MG63 (cell line): ENCODE data around the gene DNAH14. TPM values are rescaled to one million over a fixed set of nuclear protein-coding genes. Genes with fewer than 3 reads are reported as not detected.
"Not testable (repeated sequence)": the region's sequence is repeated elsewhere in the genome, so short reads cannot be mapped to it uniquely, and the experiment has no call there.

ENCODE experiments used
- DNase-seq: peaks from one replicate; pipeline ENCODE4 v3.0.0-alpha.2; 2020
- H3K27me3 ChIP-seq: fragments of 250-450 bp; sonication (Bioruptor Pico); 2 replicates; pipeline ENCODE4 v1.5.1; 2020; ENCODE audit warnings: mild to moderate bottlenecking, moderate library complexity
- H3K36me3 ChIP-seq: fragments of 250-450 bp; sonication (Bioruptor Pico); 2 replicates; pipeline ENCODE4 v1.5.1; 2020; ENCODE audit warnings: mild to moderate bottlenecking, moderate library complexity
- H3K4me3 ChIP-seq: fragments of 250-450 bp; sonication (Bioruptor Pico); 2 replicates; pipeline ENCODE4 v1.5.1; 2020; ENCODE audit warnings: mild to moderate bottlenecking, moderate library complexity
- H3K9me3 ChIP-seq: fragments of 250-450 bp; sonication (Bioruptor Pico); 2 replicates; pipeline ENCODE4 v1.5.1; 2020; ENCODE audit warnings: mild to moderate bottlenecking, moderate library complexity
- total RNA-seq: library from RNA; depleted of rRNA; stranded (reverse); fragments of >200 nt; shearing (Covaris generic); gene quantifications from 2 replicates; pipeline ENCODE4 v1.2.3, GENCODE V29; 2014; ENCODE audit warnings: low replicate concordance; rRNA removed

DNAH14 gene
- total RNA-seq: 40.5 and 41.6 TPM in 2 replicates

DNA sequence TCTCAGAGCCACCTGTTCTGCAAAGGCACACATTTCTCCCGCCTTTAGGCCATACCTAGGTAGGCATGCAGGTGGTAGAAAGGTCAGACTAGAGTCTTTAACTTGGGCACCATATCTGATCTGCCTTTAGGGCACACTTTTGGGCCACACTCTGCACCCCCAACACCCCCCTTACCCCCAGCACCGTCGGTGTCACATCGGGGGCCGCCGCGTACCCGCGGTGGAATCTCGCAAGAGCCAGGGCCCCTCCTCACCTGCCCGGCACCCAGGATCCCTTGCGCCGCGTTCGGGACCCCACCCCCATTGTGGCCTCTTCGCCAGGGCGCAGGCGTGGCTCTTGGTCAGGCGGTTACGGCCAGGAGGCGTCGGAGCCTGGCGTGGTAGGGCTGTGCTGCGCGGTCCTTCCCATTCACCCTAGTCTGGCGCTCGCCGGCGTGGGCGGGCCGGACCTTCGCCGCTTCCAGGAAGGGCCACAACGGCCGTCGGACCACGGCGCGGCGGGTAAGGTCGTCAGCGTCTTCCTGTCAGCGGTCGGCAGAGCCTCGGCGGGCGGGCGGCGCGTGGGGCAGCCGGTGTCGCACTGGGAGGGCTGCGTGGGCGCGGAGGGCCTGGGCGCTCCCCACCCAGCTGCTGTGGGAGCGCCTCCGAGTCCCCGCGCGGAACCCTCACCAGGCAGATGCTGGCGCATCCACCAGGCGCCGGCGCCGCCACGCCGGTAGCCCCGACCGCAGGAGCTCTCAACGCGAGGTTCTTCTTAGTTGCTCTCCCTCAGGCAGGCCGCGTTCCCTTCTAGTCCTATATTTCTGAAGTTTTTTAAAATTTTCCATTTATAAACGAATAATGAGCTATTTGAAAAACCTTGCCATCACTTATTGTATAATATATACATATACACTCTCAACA, at the start of gene DNAH14:
TSS of gene DNAH14 (plus strand) at position 341 of the 903 bp plus-strand sequence. CDS start 23,028 bp downstream, outside the sequence.
- peaks cover 19% of the 10 kb centered on the region for H3K9me3 ChIP-seq
- peak within 1 kb of the TSS; percentile 65 for H3K4me3 ChIP-seq
- no peaks in the 10 kb centered on the region for H3K36me3 ChIP-seq
- DNase-seq: peak; percentile 94
- no peaks in the 10 kb centered on the region for H3K27me3 ChIP-seq

GRCh38 chr1:224880593-224881307, 48.7 kb upstream of the DNAH14 start:
- DNase-seq: no peak
- no peak overlapping the region for H3K4me3 ChIP-seq
- no peaks in the 10 kb centered on the region; the same call in 1 of the 2 replicates for H3K27me3 ChIP-seq
- H3K9me3 ChIP-seq: peaks cover 3% of the 10 kb centered on the region; the same call in 1 of the 2 replicates
- H3K36me3 ChIP-seq: no peaks in the 10 kb centered on the region

- H3K4me3 ChIP-seq, H3K36me3 ChIP-seq, DNase-seq, H3K27me3 ChIP-seq, H3K9me3 ChIP-seq: not testable (repeated sequence)
These were observed 48.2 kb upstream of the DNAH14 start for GRCh38 chr1:224881308-224881692.

DNA sequence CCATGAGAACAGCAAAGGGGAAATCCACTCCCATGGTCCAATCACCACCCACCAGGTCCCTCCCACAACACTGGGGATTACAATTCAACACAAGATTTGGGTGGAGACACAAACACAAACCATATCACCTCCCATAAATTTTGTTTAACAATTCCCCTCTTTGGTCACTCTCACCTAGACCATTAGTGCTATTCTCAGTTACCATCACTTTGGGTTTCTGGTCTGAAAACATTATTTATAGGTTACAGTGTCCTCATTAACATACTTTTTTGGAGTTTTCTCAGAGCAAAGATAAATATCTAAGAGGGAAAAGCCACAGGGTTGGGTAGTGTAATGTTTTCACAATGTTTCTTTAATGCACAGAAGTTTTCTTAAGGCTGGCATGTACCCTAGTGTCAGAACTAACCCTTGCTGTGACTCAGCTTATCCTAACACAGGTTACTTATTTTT, 47.7 kb upstream of the DNAH14 start:
- H3K36me3 ChIP-seq: no peaks in the 10 kb centered on the region
- H3K27me3 ChIP-seq: no peaks in the 10 kb centered on the region
- DNase-seq: no peak
- no peak overlapping the region for H3K4me3 ChIP-seq
- peaks cover 3% of the 10 kb centered on the region; the same call in 1 of the 2 replicates for H3K9me3 ChIP-seq

- Histone ChIP-seq H3K27me3 (no peaks in the 10 kb centered on the region), H3K36me3 (no peaks in the 10 kb centered on the region), H3K4me3 (no peak overlapping the region), H3K9me3 (peaks cover 3% of the 10 kb centered on the region; the same call in 1 of the 2 replicates)
- DNase-seq: no peak
These were observed 47.2 kb upstream of the DNAH14 start for GRCh38 chr1:224882264-224882663.

- no peak for DNase-seq
- peaks cover 3% of the 10 kb centered on the region; the same call in 1 of the 2 replicates for H3K9me3 ChIP-seq
- no peaks in the 10 kb centered on the region for H3K27me3 ChIP-seq
- H3K4me3 ChIP-seq: no peak overlapping the region
- H3K36me3 ChIP-seq: no peaks in the 10 kb centered on the region
These were observed 46.4 kb upstream of the DNAH14 start for GRCh38 chr1:224883091-224883490.

- Histone ChIP-seq H3K27me3 (no peaks in the 10 kb centered on the region), H3K4me3 (no peak overlapping the region), H3K9me3 (peaks cover 3% of the 10 kb centered on the region; the same call in 1 of the 2 replicates), H3K36me3 (no peaks in the 10 kb centered on the region)
- DNase-seq: no peak
These were observed 45.1 kb upstream of the DNAH14 start for GRCh38 chr1:224884361-224884801.

GRCh38 chr1:224885376-224885775, 44.1 kb upstream of the DNAH14 start:
- not testable (repeated sequence) for DNase-seq, H3K36me3 ChIP-seq, H3K27me3 ChIP-seq, H3K4me3 ChIP-seq, H3K9me3 ChIP-seq

DNA sequence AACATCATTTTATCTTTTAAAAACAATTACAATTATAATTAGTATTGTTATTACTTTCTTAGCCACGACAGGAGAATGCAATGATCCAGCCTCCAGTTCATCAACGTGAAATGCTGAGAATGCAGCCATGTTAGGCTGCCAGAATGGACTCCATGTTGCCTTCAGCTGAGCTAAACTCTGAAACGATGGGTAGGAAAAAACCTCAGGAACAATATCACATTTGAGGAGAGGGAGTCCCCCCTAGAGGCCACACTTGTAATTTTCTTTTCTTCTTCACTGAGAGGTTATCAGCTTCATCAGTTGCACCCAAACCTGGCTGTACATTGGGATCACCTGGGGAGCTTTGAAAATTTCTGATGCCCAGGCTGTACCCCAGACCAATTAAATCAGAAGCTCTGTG, 34.6 kb upstream of the DNAH14 start:
- Histone ChIP-seq H3K36me3 (no peaks in the 10 kb centered on the region), H3K27me3 (no peaks in the 10 kb centered on the region), H3K9me3 (no peaks in the 10 kb centered on the region), H3K4me3 (no peak overlapping the region)
- DNase-seq: no peak

DNA sequence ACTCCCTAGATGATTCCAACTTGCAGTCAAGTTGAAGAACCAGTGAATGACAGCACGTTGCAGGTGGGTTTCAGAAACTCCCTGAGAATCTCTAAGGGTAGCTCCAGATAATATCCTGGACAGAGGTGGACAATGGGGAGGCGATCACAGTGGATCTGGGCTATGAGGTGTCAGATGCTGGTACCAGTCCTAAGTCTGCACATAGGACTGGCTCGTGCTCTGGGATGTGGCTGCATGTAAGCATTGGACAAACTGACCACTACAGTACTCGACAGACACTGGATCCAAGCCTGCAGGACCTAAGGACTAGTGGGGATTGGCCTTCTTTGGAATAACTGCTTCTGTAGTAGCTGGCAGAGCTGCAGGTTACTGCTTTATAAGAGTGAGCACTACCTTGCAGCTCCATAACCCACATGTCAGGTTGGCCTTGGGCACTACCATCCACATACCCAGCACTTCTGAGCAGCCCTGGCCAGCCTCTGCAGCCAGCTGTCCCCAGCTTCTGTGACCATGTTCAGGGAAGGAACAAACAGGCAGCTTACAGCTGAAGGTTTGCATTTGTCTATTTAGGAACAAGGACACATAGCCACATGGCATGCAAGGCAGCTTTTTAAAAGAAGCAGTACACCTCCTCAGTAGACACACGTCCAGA, 33.2 kb upstream of the DNAH14 start:
- Histone ChIP-seq H3K27me3 (peaks cover 6% of the 10 kb centered on the region; the same call in 1 of the 2 replicates), H3K9me3 (no peaks in the 10 kb centered on the region), H3K4me3 (no peak overlapping the region), H3K36me3 (no peaks in the 10 kb centered on the region)
- DNase-seq: no peak

- Histone ChIP-seq H3K9me3 (no peaks in the 10 kb centered on the region), H3K4me3 (no peak overlapping the region), H3K27me3 (peaks cover 13% of the 10 kb centered on the region; the same call in 1 of the 2 replicates), H3K36me3 (no peaks in the 10 kb centered on the region)
- no peak for DNase-seq
These were observed 31.7 kb upstream of the DNAH14 start for GRCh38 chr1:224897529-224898327.

- Histone ChIP-seq H3K4me3 (no peak overlapping the region), H3K9me3 (no peaks in the 10 kb centered on the region; the same call in 1 of the 2 replicates), H3K27me3 (peaks cover 17% of the 10 kb centered on the region; the same call in 1 of the 2 replicates), H3K36me3 (no peaks in the 10 kb centered on the region)
- DNase-seq: no peak
These were observed 30.5 kb upstream of the DNAH14 start for GRCh38 chr1:224898937-224899336.

- Histone ChIP-seq H3K4me3 (no peak overlapping the region), H3K27me3 (peaks cover 19% of the 10 kb centered on the region; the same call in 1 of the 2 replicates), H3K36me3 (no peaks in the 10 kb centered on the region), H3K9me3 (no peaks in the 10 kb centered on the region; the same call in 1 of the 2 replicates)
- DNase-seq: no peak
These were observed 29.3 kb upstream of the DNAH14 start for GRCh38 chr1:224900062-224900630.

GRCh38 chr1:224901087-224901810, 28.2 kb upstream of the DNAH14 start:
- H3K9me3 ChIP-seq: no peaks in the 10 kb centered on the region; the same call in 1 of the 2 replicates
- DNase-seq: no peak
- H3K27me3 ChIP-seq: peaks cover 19% of the 10 kb centered on the region; the same call in 1 of the 2 replicates
- H3K4me3 ChIP-seq: no peak overlapping the region
- no peaks in the 10 kb centered on the region for H3K36me3 ChIP-seq

DNA sequence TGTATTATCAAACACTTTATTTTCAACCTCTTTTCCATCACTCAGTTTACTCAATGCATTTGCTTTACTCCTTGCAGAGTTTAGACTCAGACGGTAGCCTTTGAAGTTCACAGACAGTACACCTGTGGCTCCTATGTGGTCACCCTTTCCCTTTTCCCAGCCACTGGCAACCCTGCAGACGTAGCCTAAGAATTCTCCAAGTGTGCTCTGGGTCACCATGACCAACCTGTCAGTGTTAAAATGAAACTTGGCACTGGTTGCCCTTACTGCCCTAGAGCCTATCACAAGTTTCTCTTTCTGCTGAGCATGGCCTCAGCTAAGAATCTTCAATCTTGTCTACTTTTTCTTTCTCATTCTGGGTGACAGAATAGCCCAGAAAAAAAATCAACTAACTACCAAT, 25.5 kb upstream of the DNAH14 start:
- Histone ChIP-seq H3K27me3 (peaks cover 26% of the 10 kb centered on the region), H3K4me3 (no peak overlapping the region), H3K36me3 (no peaks in the 10 kb centered on the region), H3K9me3 (no peaks in the 10 kb centered on the region; the same call in 1 of the 2 replicates)
- no peak for DNase-seq
